Activated CD4-positive, alpha-beta T cell treated with anti-CD3 and anti-CD28 coated beads for 24 hours (primary cell): ENCODE measurements around the gene CRISPLD2.

Experiments
- DNase-seq, 2 donors: peaks; one replicate each; pipeline ENCODE4 v3.0.0-alpha.2; 2020; ENCODE audit warnings: low read depth in 2 of 2

Gene CRISPLD2

GRCh38 chr16:84819644-84820304 lies at the start of gene CRISPLD2:
Gene CRISPLD2 (plus strand): TSS chr16:84819985. CDS start chr16:84838496, 18,511 bp downstream.
- peak; percentile 82 to 90 for DNase-seq

DNA sequence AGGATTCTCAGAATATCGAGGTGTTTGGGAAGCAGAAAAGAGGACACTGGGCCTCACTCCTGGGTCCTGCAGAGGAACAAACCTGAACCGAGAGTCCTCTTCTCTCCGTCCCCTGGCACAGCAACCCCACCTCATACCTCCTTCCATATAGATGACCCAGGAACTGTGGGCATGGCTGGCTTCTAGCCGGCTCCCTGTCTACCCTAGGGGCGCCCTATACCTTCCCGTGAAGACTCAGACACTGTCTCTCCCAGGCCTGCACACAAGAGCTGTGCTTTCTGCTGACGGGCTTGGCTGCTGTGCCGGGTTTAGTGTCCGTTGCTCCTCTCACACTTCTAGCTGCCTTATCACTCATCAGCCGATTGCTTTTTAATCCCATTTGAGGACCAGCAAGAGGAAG lies 46.5 kb upstream of the CRISPLD2 start:
- DNase-seq: no peak

DNA sequence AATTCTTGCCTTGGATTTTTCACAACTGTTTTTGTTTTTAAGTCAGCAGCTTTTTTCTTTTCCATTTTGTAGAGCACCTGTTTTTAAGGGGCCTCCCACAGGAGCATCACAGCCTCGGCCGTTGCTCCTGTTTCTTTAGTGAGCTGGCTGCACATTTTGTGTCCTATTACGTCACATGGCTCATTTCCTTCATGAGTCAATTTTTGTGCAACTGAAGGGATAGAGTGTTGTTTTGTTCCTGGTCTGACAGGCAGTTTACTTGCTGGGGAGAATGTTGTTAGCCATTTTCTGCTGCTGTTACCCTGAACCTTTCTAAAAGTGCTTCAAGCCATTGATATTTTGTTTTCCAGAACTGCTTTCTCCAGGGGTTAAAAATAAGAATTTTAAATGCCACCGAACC lies 45.0 kb upstream of the CRISPLD2 start:
- no peak for DNase-seq

DNA sequence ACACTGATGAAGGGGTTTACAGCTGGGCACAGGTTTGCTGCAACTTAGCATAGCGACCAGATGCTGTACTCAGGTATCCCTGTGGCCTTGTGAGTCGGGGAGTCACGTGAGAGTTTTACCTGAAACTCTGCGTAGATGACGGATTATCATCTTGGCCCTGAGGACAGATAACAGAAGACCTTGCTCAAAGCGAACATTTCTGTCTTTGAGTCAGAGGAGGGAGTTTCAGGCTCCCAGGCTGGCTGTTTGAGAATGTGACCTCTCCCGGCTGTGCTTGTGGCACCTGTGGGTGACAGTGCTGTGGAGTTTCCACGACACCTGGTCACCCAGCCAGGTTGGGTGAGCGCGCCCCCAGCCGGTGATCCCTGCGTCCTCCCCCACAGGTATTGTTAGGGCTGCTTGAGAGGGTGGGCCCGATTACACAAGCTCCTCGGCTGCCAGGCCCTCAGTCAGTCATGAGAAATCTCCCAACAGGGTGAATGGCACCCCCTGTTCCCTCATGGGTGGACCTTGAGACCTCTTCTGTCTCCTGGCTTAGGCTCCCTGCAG lies 44.4 kb upstream of the CRISPLD2 start:
- DNase-seq: no peak

GRCh38 chr16:84777435-84777834 lies 42.4 kb upstream of the CRISPLD2 start:
- no peak for DNase-seq

DNA sequence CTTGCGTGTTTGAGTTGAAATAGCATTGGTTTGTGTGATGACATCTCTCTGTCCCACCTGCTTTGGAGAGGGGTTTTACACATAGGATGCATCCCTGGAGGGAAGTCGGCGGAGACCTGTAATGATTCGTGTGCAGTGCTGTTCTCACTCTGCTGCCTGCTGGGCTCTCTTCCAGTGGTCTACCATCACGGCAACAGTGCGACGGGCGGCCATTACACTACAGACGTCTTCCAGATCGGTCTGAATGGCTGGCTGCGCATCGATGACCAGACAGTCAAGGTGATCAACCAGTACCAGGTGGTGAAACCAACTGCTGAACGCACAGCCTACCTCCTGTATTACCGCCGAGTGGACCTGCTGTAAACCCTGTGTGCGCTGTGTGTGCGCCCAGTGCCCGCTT lies 41.1 kb upstream of the CRISPLD2 start:
- DNase-seq: no peak

DNA sequence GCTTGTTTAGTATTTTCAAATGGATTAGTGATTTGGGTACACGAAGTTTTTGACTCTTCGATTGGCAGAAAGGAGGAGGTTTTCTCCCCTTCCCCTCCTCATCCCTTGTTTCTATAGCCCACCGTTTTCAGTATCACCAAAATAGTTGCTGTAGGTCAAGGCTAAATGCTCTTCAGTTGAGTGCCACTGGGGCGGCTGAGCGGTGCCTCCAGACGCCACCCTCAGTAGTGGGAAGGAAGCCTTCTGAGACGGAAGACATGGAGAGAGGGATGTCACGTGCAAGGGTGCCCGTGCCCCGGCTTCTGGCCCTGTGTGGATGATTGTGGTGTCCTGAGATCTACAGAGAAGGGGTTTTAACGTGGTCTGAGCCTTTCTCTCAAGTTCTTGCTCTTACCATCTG lies 39.7 kb upstream of the CRISPLD2 start:
- DNase-seq: no peak

- DNase-seq: no peak
Measured at GRCh38 chr16:84780544-84781376, 39.0 kb upstream of the CRISPLD2 start.

DNA sequence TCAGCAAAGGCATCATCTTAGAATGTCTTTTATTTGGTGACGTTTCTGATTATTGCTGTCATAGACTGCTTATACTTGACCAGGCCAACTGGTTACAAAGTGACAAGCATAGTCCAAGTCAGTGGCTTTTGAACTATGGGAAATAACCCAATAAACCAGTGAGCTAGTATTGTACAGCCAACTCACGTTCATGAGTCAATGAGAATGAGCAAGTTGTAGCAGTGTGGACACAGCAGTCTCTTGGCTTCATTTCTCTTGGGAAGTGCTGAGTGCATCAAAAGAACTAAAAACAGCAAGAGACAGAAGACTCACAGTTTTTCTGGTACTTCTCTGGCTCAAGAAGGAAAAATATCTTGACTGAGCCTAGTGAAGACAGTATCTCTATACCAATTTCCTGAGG lies 36.9 kb upstream of the CRISPLD2 start:
- no peak for DNase-seq

DNA sequence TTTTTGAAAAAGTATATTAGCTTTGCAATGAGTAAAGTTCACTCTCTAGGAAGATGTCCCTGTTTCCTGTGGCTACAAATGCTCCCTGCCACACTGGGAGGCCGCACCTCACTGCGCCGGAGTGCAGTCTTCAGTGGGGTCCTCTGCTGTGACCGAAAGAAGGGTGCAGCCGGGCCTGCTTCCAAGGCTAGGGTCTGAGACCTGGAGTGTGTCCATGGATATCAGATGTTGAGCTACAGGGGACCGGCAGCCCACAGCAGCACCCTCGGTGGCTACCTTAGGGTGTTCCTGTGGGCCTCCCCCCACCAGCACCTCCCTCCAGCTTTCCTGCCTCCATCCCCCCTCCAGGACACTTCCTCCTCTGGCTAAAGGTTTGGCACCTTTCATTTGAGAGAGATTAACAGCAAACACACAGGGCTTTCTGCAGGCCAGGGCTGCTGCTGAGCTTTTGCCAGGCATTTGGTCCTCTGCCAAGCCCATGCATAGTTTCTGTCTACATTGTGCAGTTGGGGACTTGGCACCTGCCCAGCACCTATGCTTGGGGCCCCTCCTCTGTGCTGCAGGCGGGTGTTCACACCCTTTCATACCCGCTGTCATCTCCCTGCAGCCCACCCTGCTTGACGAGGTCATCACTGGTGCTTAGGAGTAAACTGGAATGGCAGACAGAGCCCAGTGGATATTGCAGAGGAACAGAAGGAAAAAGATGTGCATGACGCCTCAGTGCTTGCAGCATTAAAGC lies 33.8 kb upstream of the CRISPLD2 start:
- DNase-seq: no peak

GRCh38 chr16:84786605-84787262 lies 33.1 kb upstream of the CRISPLD2 start:
- no peak for DNase-seq

DNA sequence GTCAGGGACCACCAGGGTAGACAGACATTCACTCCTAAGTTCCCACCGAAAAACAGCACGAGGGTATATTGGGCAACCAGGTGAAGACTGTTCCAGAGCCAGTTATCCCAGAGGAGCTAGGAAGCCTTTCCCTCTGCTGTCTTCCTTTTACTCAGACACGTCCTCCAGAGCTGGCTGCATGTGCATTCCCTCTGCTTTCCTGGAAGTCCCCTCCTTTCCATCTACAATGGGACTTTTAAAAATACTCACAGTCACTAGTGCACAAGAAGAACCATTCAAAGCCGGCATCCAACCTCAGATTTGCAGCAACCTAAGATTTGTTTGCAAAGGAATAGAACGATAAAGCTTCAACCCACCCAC lies 32.5 kb upstream of the CRISPLD2 start:
- DNase-seq: no peak

DNA sequence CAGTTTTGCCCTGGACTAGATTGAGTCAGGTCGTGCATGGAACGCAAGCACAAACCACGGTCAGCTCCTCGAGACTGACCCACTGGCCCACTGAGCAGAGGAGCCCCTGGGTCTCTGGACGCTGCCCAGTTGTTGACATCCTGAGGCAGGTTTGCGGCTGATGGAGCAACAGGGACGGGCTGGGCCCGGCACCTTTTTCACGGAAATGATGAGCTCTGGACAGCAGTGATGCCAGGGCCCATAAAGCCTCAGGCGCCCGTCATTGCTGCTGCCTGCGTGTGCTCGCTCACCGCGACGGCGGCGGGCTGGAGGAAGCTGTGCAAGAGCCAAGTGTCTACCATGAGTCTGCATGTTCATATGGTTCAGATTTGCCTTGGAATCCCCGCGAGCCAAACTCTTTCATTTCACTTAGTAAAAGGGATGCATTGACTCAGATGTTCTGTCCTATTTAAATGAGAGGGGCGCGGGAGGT lies 30.8 kb upstream of the CRISPLD2 start:
- DNase-seq: no peak

GRCh38 chr16:84789431-84789830 lies 30.4 kb upstream of the CRISPLD2 start:
- DNase-seq: no peak

DNA sequence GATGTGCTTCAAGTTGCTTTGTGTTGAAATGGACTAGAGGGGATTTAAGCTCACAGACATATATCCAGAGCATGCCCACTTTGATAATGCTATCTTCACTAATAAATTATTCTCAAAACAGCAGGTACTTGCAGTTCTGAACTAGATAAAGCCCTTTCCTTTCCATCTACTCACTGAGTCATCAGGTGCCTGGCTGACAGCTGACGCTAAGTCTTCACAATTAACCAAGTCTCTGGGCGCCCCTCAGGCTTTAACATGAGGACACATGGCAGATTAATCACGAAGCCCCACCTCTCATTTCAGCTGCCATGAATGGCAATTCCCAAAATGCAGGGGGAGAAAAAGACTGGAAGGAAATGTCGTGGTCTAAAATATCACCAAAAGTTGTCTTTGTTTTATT lies 29.5 kb upstream of the CRISPLD2 start:
- no peak for DNase-seq

GRCh38 chr16:84791088-84791487 lies 28.7 kb upstream of the CRISPLD2 start:
- DNase-seq: no peak

- no peak for DNase-seq
Measured at GRCh38 chr16:84791501-84791900, 28.3 kb upstream of the CRISPLD2 start.

- no peak for DNase-seq
Measured at GRCh38 chr16:84794186-84794585, 25.6 kb upstream of the CRISPLD2 start.

GRCh38 chr16:84794626-84795025 lies 25.2 kb upstream of the CRISPLD2 start:
- no peak for DNase-seq

- no peak for DNase-seq
Measured at GRCh38 chr16:84795329-84796053, 24.3 kb upstream of the CRISPLD2 start.
